GM12878 (cell line): ENCODE data around the gene SRL. TPM values are rescaled to one million over a fixed set of nuclear protein-coding genes. Genes with fewer than 3 reads are reported as not detected.

ENCODE experiments used
- ATAC-seq: fragments of 200-7000 bp; cut with Tn5 transposase; 3 replicates; pipeline ENCODE4 v1.9.1; 2020; ENCODE audit warnings: mild to moderate bottlenecking, moderate library complexity
- BruUV-seq: library from RNA; stranded (reverse); fragments of 400-500 nt; replicated peaks from 2 replicates; lab custom pipeline; 2021; lab: Mats Ljungman, UMichigan
- CTCF ChIA-PET: fragments of 300-600 bp; sonication (Branson Sonifier 250); formaldehyde crosslinking; extraction: SDS; loops from one replicate; lab custom pipeline; 2021; ENCODE audit warnings: inconsistent platforms; lab: Yijun Ruan, JAX
- POLR2A ChIA-PET: fragments of 350-600 bp; formaldehyde crosslinking; extraction: SDS; loops from one replicate; lab custom pipeline; 2021; ENCODE audit warnings: inconsistent platforms; lab: Charles Lee
- RAD21 ChIA-PET: fragments of 300-600 bp; sonication (Branson Sonifier 250); formaldehyde crosslinking; loops from one replicate; lab custom pipeline; 2023; ENCODE audit warnings: antibody characterized with exemption; ENCODE audit not compliant: unreplicated experiment; lab: Charles Lee
- SMC1A ChIA-PET: fragments of 300-600 bp; sonication (Branson Sonifier 250); formaldehyde crosslinking; loops from one replicate; lab custom pipeline; 2023; ENCODE audit not compliant: unreplicated experiment, uncharacterized antibody; lab: Charles Lee
- DNase-seq: peaks from one replicate; pipeline ENCODE4 v3.0.0-alpha.2; 2011; ENCODE audit warnings: low read depth, low spot score
- FAIRE-seq: peaks from 3 replicates; lab custom pipeline; 2011; peaks lifted over from hg19 to GRCh38; lab: Jason Lieb, UNC
- H2AFZ ChIP-seq: 2 replicates; pipeline ENCODE4 v1.6.0; 2011; ENCODE audit warnings: low read depth, low read length, control low read depth; ENCODE audit not compliant: control insufficient read depth
- H3K27ac ChIP-seq: 2 replicates; pipeline ENCODE4 v1.5.1; 2011; ENCODE audit warnings: control low read depth; ENCODE audit not compliant: control insufficient read depth, insufficient read depth
- H3K27me3 ChIP-seq, 2 experiments: replicated peaks in 1 of 2; 2 replicates each; pipeline versions ENCODE4 v1.6.0 to v1.6.1; 2011; ENCODE audit warnings: low read length in 1 of 2; ENCODE audit not compliant: control insufficient read depth in 2 of 2, insufficient read depth in 2 of 2
- H3K36me3 ChIP-seq, 2 experiments: 2 replicates each; pipeline ENCODE4 v1.5.1; 2011; ENCODE audit warnings: low read length in 1 of 2; ENCODE audit not compliant: control insufficient read depth in 2 of 2, insufficient read depth in 2 of 2
- H3K4me1 ChIP-seq: 2 replicates; pipeline ENCODE4 v1.6.1; 2011; ENCODE audit warnings: mild to moderate bottlenecking, low read length, moderate library complexity, mixed read lengths; ENCODE audit not compliant: control insufficient read depth, insufficient read depth
- H3K4me2 ChIP-seq: 2 replicates; pipeline ENCODE4 v1.6.0; 2011; ENCODE audit warnings: control low read depth; ENCODE audit not compliant: control insufficient read depth, insufficient read depth
- H3K4me3 ChIP-seq: fragments of 200-600 bp; sonication (generic); 2 replicates; pipeline ENCODE4 v1.5.1; 2016
- H3K79me2 ChIP-seq: 2 replicates; pipeline ENCODE4 v1.6.0; 2011; ENCODE audit warnings: low read length; ENCODE audit not compliant: control insufficient read depth, insufficient read depth
- H3K9ac ChIP-seq: 2 replicates; pipeline ENCODE4 v1.8.0; 2011; ENCODE audit warnings: low read length, control low read depth, mixed read lengths; ENCODE audit not compliant: control insufficient read depth, insufficient read depth
- H3K9me3 ChIP-seq: replicated peaks from 3 replicates; pipeline ENCODE4 v1.5.1; 2011; ENCODE audit warnings: mild to moderate bottlenecking, low read length; ENCODE audit not compliant: control insufficient read depth, insufficient read depth
- H4K20me1 ChIP-seq: 2 replicates; pipeline ENCODE4 v1.6.0; 2011; ENCODE audit not compliant: control insufficient read depth, insufficient read depth
- BACH1 ChIP-seq: fragments of 450-650 bp; IDR thresholded peaks from 2 replicates; pipeline ENCODE4 v1.6.1; 2017; ENCODE audit warnings: mild to moderate bottlenecking, borderline replicate concordance
- ETV6 ChIP-seq, 2 experiments: fragments of 450-650 bp in 1 of 2; IDR thresholded peaks in 1 of 2; conservative IDR thresholded peaks in 1 of 2; 2 replicates each; pipeline ENCODE4 v1.6.1; 2014; ENCODE audit warnings: antibody characterized with exemption in 1 of 2, borderline replicate concordance in 1 of 2, low read depth in 1 of 2, mild to moderate bottlenecking in 1 of 2, moderate library complexity in 1 of 2
- NKRF ChIP-seq: fragments of 450-650 bp; conservative IDR thresholded peaks from 2 replicates; pipeline ENCODE4 v1.6.1; 2017; ENCODE audit warnings: mild to moderate bottlenecking, moderate library complexity
- RAD51 ChIP-seq: fragments of 450-650 bp; IDR thresholded peaks from 2 replicates; pipeline ENCODE4 v1.6.1; 2016; ENCODE audit warnings: moderate library complexity, mild to moderate bottlenecking, inconsistent platforms
- RB1 ChIP-seq: fragments of 450-650 bp; formaldehyde crosslinking; IDR thresholded peaks from 2 replicates; pipeline ENCODE4 v1.6.1; 2017; ENCODE audit warnings: mild to moderate bottlenecking, borderline replicate concordance
- SIN3A ChIP-seq: IDR thresholded peaks from 2 replicates; pipeline ENCODE4 v1.6.1; 2012; ENCODE audit warnings: low read depth, low read length, improper control_type of control experiment
- SPI1 ChIP-seq: IDR thresholded peaks from 2 replicates; pipeline ENCODE4 v1.6.1; 2011; ENCODE audit warnings: low read depth, mild to moderate bottlenecking, low read length, moderate library complexity, borderline replicate concordance; ENCODE audit not compliant: insufficient read depth
- SUPT20H ChIP-seq: IDR thresholded peaks from 2 replicates; pipeline ENCODE4 v1.6.1; 2011; ENCODE audit warnings: low read depth, mild to moderate bottlenecking, low read length, moderate library complexity, borderline replicate concordance; ENCODE audit not compliant: control insufficient read depth
- TAF1 ChIP-seq: IDR thresholded peaks from 2 replicates; pipeline ENCODE4 v1.6.1; 2011; ENCODE audit warnings: mild to moderate bottlenecking, low read depth, low read length, borderline replicate concordance
- TBL1XR1 ChIP-seq: IDR thresholded peaks from 2 replicates; pipeline ENCODE4 v1.6.1; 2012; ENCODE audit warnings: low read depth, low read length, improper control_type of control experiment
- USF1 ChIP-seq: IDR thresholded peaks from 2 replicates; pipeline ENCODE4 v1.6.1; 2011; ENCODE audit warnings: borderline replicate concordance, low read depth, mild to moderate bottlenecking, moderate library complexity, mixed read lengths, low read length; ENCODE audit not compliant: insufficient read depth; ENCODE audit errors: extremely low read length
- YBX1 ChIP-seq: fragments of 450-650 bp; IDR thresholded peaks from 2 replicates; pipeline ENCODE4 v1.6.1; 2016; ENCODE audit warnings: antibody characterized with exemption
- ZNF687 ChIP-seq: fragments of 450-650 bp; IDR thresholded peaks from 2 replicates; pipeline ENCODE4 v1.6.1; 2017; ENCODE audit warnings: mild to moderate bottlenecking, moderate library complexity
- WGBS: methylation state at CpG from one replicate; pipeline ENCODE4 v1.1.6; 2016; ENCODE audit warnings: low lambda C conversion rate; ENCODE audit not compliant: insufficient replicate concordance, insufficient coverage; ENCODE audit errors: missing lambda C conversion rate; 5-methylcytosine and 5-hydroxymethylcytosine counted together
- in situ Hi-C: fragments of 300-500 bp; cut with MboI; formaldehyde crosslinking; loops from 9 replicates; pipeline ENCODE4 v1.14.3; 2018; ENCODE audit warnings: mixed read lengths
- intact Hi-C: fragments of 100-400 bp; cut with micrococcal nuclease; formaldehyde crosslinking; loops from one replicate; pipeline ENCODE4 v1.14.2; 2022; ENCODE audit not compliant: unreplicated experiment
- polyA plus RNA-seq, 11 experiments: library from polyadenylated mRNA; depleted of rRNA in 4 of 11; unstranded in 6 of 11; stranded (reverse) in 5 of 11; fragments of >200 nt; fragmentation: Nextera tagmentation in 4 of 11; fragmentation: Illumina TruSeq in 1 of 11; extraction: Ambion mirVana in 4 of 11; extraction: Trizol in 1 of 11; gene quantifications; 1 replicate in 1 of 11; 2 replicates in 10 of 11; pipeline versions ENCODE4 v1.2.1 to v1.2.3, GENCODE V29; 2011 to 2016; ENCODE audit warnings: inconsistent platforms in 2 of 11, missing spikeins in 2 of 11, low read depth in 1 of 11
- total RNA-seq, 4 experiments: library from RNA; depleted of rRNA in 3 of 4; stranded (reverse); fragments of >200 nt in 3 of 4; fragmentation: Illumina TruSeq in 1 of 4; extraction: Trizol in 1 of 4; gene quantifications; 2 replicates each; pipeline versions ENCODE4 v1.2.1 to v1.2.3, GENCODE V29; 2013 to 2021

The SRL gene
- total and polyA plus RNA-seq, 10 of the 15 experiments (the other 5 are each of a cell fraction or from before 2014, with no cell fraction given), result not detected

DNA sequence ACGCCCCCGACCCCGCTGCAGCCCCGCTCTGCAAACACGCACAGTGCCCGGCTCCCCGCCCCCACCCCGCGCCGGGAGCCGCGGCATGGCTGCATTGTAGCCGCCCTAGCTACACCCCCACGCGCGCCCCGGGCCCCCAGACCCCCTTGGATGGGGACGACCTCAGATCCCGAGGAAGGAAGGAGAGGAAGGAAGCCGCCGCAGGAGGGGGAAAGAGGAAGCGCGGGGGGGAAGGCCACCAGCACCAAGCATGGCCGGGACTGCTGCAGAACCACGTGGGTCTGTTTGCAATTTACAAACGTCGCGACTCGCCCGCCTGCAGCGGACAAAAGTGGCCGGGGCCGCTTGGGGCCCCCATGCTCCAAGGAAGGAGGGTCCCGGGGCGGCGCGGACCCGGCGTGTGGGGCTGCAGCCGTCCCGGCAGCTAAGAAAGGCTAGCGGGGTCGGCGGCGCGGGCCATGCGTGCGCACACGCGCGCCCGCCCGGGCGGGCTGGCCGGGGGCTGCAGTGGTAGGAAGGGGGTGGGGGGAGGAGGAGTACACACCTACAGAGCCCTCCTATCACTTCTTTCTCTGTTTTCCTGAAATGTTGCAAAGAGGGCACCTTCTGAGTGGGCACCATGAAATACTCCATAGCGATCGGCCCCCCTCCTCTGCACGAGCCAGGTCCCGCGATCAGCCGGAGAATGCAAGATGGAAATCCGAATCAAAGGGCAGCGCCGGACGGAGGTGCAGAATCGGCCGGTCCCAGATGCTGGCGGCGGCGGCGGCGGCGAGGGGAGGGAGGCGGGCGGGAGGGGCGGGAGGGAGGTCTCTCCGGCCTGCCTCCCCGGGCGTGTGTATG lies 30.5 kb upstream of the SRL start:
- H3K4me1 ChIP-seq, result no peaks in the 10 kb centered on the region; the same call in 1 of the 2 replicates
- no peak for DNase-seq
- peaks cover 30% of the 10 kb centered on the region for H3K79me2 ChIP-seq
- peak overlapping the region; percentile 91 for H3K4me3 ChIP-seq
- no peaks in the 10 kb centered on the region for H3K27me3 ChIP-seq
- H2AFZ ChIP-seq, result peak overlapping the region; percentile 44
- intact Hi-C loops, result loop anchor here (5.0 kb wide), 2 partner anchors 35 to 55 kb away; no protein-coding TSS in a partner anchor
- ChIA-PET POLR2A (interaction anchor here (0.6 to 1.9 kb wide), 8 partner anchors 12 to 173 kb away, joined by 3 to 12 read pairs (median 6); no protein-coding TSS in a partner anchor), RAD21 (interaction anchor here (1.0 to 1.8 kb wide), 3 partner anchors 18 to 131 kb away, joined by 4 to 6 read pairs (median 4); no protein-coding TSS in a partner anchor), CTCF (interaction anchor here (0.6 to 3.0 kb wide), 11 partner anchors 19 to 486 kb away, joined by 3 to 20 read pairs (median 4); partner anchors contain the start of gene MGRN1), SMC1A (interaction anchor here (1.2 to 1.4 kb wide), 3 partner anchors 18 to 58 kb away, joined by 3 to 6 read pairs (median 4); no protein-coding TSS in a partner anchor)
- in situ Hi-C loops, result no loop called here
- H4K20me1 ChIP-seq, result no peaks in the 10 kb centered on the region
- H3K27ac ChIP-seq, result peak overlapping the region; percentile 56
- no peaks in the 10 kb centered on the region for H3K9me3 ChIP-seq
- peak overlapping the region; percentile 81 for H3K9ac ChIP-seq
- FAIRE-seq, result no peak
- no TSS peak for BruUV-seq
- peak; percentile 18 for ATAC-seq
- no peaks in the 10 kb centered on the region; a peak in 2 of 4 replicates for H3K36me3 ChIP-seq
- WGBS, result under 1% methylated on average over 40 of the region's 79 CpGs
- no peak overlapping the region for H3K4me2 ChIP-seq
- peak; percentile 27; the same call in 1 of the 2 replicates for TF ChIP-seq TAF1
- no peak for TF ChIP-seq RAD51
- TF ChIP-seq NKRF, result peak; percentile 77
- TF ChIP-seq SIN3A, result peak; percentile 68
- no peak for TF ChIP-seq RB1
- TF ChIP-seq SUPT20H, result no peak
- no peak for TF ChIP-seq TBL1XR1
- TF ChIP-seq ZNF687, result no peak
- TF ChIP-seq SPI1, result peak; percentile 69; the same call in 1 of the 2 replicates
- TF ChIP-seq YBX1, result no peak
- TF ChIP-seq ETV6 (conservative IDR thresholded peaks at IDR 0.05 in 1 of 2, IDR thresholded peaks at IDR 0.05 in 1 of 2; ENCODE audit: borderline replicate concordance in 1 of 2, low read depth in 1 of 2), result 0 out of 4 replicates have a peak, but pooled peaks of 1 of the 2 experiments have one; percentile 30
- TF ChIP-seq BACH1, result no peak
- peak; percentile 48 for TF ChIP-seq USF1
